GM19043 (cell line): ENCODE measurements around the gene SPDYE17.
"Not testable (repeated sequence)": the region's sequence is repeated elsewhere in the genome, so short reads cannot be mapped to it uniquely, and the experiment has no call there.

Experiments
- ATAC-seq: cut with Tn5 transposase; IDR thresholded peaks from one replicate; pipeline ENCODE4 v1.9.1; 2021; ENCODE audit warnings: low read depth; ENCODE audit not compliant: unreplicated experiment

Gene SPDYE17

GRCh38 chr7:76999474-77000107, 32.6 kb downstream of the SPDYE17 start:
- not testable (repeated sequence) for ATAC-seq

DNA sequence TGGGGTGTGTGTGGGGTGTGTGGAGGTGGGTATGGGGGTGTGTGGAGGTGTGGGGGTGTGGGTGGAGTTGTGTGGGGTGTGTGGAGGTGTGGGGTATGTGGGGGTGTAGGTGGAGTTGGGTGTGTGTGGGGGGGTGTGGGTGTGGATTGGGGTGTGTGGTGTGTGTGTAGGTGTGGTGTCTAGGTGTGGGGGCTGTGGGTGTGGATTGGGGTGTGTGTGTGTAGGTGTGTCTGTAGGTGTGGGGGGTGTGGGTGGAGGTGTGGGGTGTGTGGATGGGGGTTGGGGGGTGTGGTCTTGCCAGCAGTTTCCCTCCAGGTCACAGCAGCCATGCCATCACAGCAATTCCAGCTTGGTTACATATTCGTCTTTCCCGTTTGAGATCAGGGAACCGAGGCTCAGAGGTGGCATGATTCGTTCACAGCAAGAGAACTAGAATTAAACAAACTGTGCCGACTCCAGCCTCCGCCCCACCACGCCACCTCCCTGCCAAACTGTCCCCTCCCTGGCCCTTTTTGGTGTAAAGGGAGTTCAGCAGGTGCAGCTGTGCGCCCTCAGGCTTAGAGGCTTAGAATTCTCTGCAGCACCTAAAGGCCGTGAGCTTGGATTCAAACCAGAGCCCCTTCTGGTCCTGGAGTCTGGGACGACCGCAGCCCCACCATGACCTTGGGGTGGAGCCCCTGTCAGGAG, 33.3 kb downstream of the SPDYE17 start:
- not testable (repeated sequence) for ATAC-seq

DNA sequence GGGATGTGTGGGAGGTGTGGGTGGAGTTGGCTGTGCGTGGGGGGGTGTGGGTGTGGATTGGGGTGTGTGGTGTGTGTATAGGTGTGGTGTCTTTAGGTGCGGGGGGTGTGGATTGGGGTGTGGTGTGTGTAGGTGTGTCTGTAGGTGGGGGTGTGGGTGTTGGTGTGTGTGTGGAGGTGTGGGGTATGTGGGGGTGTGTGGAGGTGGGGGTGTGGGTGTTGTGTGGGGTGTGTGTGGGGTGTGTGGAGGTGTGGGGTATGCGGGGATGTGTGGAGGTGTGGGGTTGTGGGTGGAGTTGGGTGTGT, 33.9 kb downstream of the SPDYE17 start:
- no peak for ATAC-seq

GRCh38 chr7:76997381-76998284, 34.5 kb downstream of the SPDYE17 start:
- ATAC-seq, result no peak

GRCh38 chr7:76996932-76997331, 35.2 kb downstream of the SPDYE17 start:
- not testable (repeated sequence) for ATAC-seq

- not testable (repeated sequence) for ATAC-seq
These were observed 37.9 kb downstream of the SPDYE17 start for GRCh38 chr7:76994286-76994685.

GRCh38 chr7:76993831-76994230, 38.3 kb downstream of the SPDYE17 start:
- not testable (repeated sequence) for ATAC-seq

GRCh38 chr7:76992871-76993270, 39.3 kb downstream of the SPDYE17 start:
- not testable (repeated sequence) for ATAC-seq

DNA sequence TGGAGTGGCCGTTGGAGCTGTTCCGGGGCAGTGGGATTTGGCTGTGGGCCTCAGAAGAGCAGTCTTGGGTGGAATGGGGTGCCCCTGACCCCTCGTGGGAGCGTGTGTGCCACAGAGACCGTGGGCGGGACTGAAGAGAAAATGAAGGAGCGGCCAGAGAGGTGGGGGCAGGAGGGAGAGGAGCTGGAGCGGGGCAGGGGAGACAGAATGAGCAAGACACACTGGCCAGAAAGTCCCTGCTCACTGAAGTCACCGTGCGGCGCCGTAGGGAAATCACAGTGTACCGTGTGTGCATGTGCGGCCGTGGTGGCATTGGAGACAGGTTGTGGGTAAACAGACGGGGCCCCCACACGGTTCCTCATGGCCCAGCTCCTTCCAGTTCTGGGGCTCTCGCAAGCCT, 40.0 kb downstream of the SPDYE17 start:
- not testable (repeated sequence) for ATAC-seq

DNA sequence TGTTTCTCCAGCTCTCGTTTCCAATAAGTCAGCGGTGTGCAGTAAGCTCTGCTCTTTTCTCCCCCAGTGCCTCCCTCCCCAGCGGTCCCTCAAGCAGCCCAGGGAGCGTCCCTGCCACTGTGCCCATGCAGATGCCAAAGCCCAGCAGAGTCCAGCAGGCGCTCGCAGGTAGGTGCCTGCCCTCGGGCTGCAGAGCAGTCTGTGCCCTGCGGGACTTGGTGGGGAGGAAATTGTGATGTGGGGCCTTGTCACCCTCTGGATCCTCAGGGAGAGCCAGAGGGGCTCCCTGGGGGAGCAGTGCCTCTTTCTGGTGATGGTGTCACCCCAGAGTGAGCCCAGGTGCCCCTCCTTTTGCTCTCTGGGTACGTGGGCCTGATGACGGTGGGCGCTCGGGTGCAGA, 42.0 kb downstream of the SPDYE17 start:
- not testable (repeated sequence) for ATAC-seq

- ATAC-seq, result not testable (repeated sequence)
These were observed 46.0 kb downstream of the SPDYE17 start for GRCh38 chr7:76985924-76986717.

DNA sequence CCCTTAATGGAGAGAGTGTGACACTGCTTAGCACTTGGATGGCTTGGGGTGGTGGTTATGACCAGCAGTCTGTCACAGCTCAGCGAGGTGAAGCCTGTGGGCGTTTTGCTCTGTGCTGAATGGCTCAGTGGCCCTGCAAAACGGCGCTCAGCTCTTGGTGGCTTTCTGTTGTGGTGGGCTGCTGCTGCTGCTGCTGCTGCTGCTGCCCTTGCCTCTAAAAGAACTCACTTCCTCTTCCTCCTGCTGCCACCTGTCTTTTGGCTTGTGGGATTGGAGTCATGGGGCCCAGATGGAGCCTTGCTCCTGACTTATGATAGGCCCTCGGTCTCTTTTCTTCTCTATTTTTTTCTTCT, 47.4 kb downstream of the SPDYE17 start:
- ATAC-seq, result peak; percentile 97

GRCh38 chr7:76983937-76984783, 48.0 kb downstream of the SPDYE17 start:
- peak; percentile 5 for ATAC-seq

GRCh38 chr7:76983333-76983732, 48.8 kb downstream of the SPDYE17 start:
- ATAC-seq, result not testable (repeated sequence)

GRCh38 chr7:76982501-76982900, 49.7 kb downstream of the SPDYE17 start:
- not testable (repeated sequence) for ATAC-seq

GRCh38 chr7:76981187-76981970, 50.8 kb downstream of the SPDYE17 start:
- ATAC-seq, result not testable (repeated sequence)

- ATAC-seq, result not testable (repeated sequence)
These were observed 51.6 kb downstream of the SPDYE17 start for GRCh38 chr7:76980576-76980975.

DNA sequence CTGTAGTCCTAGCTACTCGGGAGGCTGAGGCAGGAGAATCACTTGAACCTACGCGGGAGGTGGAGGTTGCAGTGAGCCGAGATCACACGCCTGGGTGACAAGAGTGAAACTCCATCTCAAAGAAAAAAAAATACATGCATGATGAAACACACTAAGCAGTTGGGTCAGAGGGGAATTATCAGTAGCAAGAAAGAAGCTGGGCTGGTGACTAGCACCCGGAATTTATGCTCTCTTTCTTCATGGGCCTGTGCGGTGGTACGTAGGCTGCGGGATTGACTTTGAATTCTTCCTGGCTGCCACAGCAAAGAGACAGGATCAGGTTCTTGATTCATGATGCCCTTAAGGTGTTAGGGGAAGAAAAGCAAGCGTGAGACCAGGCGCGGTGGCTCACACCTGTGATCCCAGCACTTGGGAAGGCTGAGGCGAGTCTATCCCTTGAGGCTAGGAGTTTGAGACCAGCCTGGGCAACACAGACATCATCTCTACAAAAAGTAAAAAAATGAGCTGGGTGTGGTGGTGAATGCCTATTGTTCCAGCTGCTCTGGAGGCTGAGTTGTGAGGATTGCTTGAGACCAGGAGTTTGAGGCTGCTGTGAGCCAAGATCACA, 54.3 kb downstream of the SPDYE17 start:
- not testable (repeated sequence) for ATAC-seq
